Fibroblast of lung (primary cell): Measurements from ENCODE around the gene LGALS3. TPM values are rescaled to one million over a fixed set of nuclear protein-coding genes. Genes with fewer than 3 reads are reported as not detected.
A peak's percentile ranks its signal among the peaks of the same experiment; 100 is the strongest.

Experiments
- DNase-seq, 2 donors: peaks; one replicate each; pipeline versions ENCODE4 v3.0.0 to v3.0.0-alpha.2; 2010; ENCODE audit warnings: low read depth in 2 of 2
- H2AFZ ChIP-seq: 2 replicates; pipeline ENCODE4 v1.5.1; 2012; ENCODE audit warnings: low read length, control low read depth, inconsistent platforms
- H3K27ac ChIP-seq: 2 replicates; pipeline ENCODE4 v1.5.1; 2011; ENCODE audit warnings: low read length, control low read depth; ENCODE audit not compliant: insufficient read depth
- H3K27me3 ChIP-seq: 2 replicates; pipeline ENCODE4 v1.5.1; 2011; ENCODE audit warnings: mild to moderate bottlenecking, low read length; ENCODE audit not compliant: control insufficient read depth, insufficient read depth
- H3K36me3 ChIP-seq: 2 replicates; pipeline ENCODE4 v1.5.1; 2011; ENCODE audit warnings: low read length; ENCODE audit not compliant: control insufficient read depth, insufficient read depth
- H3K4me1 ChIP-seq: 2 replicates; pipeline ENCODE4 v1.5.1; 2011; ENCODE audit warnings: low read length; ENCODE audit not compliant: control insufficient read depth, insufficient read depth; ENCODE audit errors: extremely low read depth
- H3K4me2 ChIP-seq: 2 replicates; pipeline ENCODE4 v1.5.1; 2011; ENCODE audit warnings: low read length, control low read depth; ENCODE audit not compliant: insufficient read depth; ENCODE audit errors: extremely low read depth
- H3K4me3 ChIP-seq, 4 experiments: fragments of 200-600 bp in 1 of 4; sonication (generic) in 1 of 4; replicated peaks in 1 of 4; 2 replicates each; pipeline ENCODE4 v1.5.1; 2011 to 2016; ENCODE audit warnings: low read length in 4 of 4, low read depth in 3 of 4, mild to moderate bottlenecking in 3 of 4, control low read depth in 2 of 4, inconsistent platforms in 1 of 4, mixed read lengths in 1 of 4; ENCODE audit not compliant: insufficient read depth in 1 of 4; ENCODE audit errors: control extremely low read depth in 1 of 4
- H3K79me2 ChIP-seq: 2 replicates; pipeline ENCODE4 v1.5.1; 2012; ENCODE audit warnings: mild to moderate bottlenecking, low read length, inconsistent platforms; ENCODE audit not compliant: control insufficient read depth, insufficient read depth
- H3K9ac ChIP-seq: 2 replicates; pipeline ENCODE4 v1.5.1; 2011; ENCODE audit warnings: mild to moderate bottlenecking, low read length, control low read depth; ENCODE audit not compliant: insufficient read depth
- H3K9me3 ChIP-seq: 2 replicates; pipeline ENCODE4 v1.5.1; 2012; ENCODE audit warnings: low read depth, low read length; ENCODE audit not compliant: control insufficient read depth, insufficient read depth
- H4K20me1 ChIP-seq: 2 replicates; pipeline ENCODE4 v1.5.1; 2011; ENCODE audit warnings: low read length; ENCODE audit not compliant: control insufficient read depth, insufficient read depth; ENCODE audit errors: extremely low read depth
- CTCF ChIP-seq, 2 donors: IDR thresholded peaks in 1 of 2; conservative IDR thresholded peaks in 1 of 2; 1 replicate in 1 of 2; 2 replicates in 1 of 2; pipeline ENCODE4 v1.5.1; 2011 to 2012; ENCODE audit warnings: low read length in 2 of 2, control low read depth in 1 of 2, inconsistent platforms in 1 of 2, low read depth in 1 of 2, mild to moderate bottlenecking in 1 of 2
- EZH2 ChIP-seq: IDR thresholded peaks from 2 replicates; pipeline ENCODE4 v1.5.1; 2012; ENCODE audit warnings: low read length, control low read depth, mild to moderate bottlenecking; ENCODE audit errors: missing control alignments
- polyA plus RNA-seq, 2 donors: library from polyadenylated mRNA; depleted of rRNA in 1 of 2; stranded (reverse) in 1 of 2; unstranded in 1 of 2; fragments of >200 nt; gene quantifications; 2 replicates each; pipeline ENCODE4 v1.2.1, GENCODE V29; 2011 to 2012; ENCODE audit warnings: missing spikeins in 1 of 2
- total RNA-seq: library from RNA; depleted of rRNA; stranded (reverse); fragments of >200 nt; gene quantifications from 2 replicates; pipeline ENCODE4 v1.2.1, GENCODE V29; 2014

LGALS3 gene
- total and polyA plus RNA-seq, 2 donors (not counting 1 experiment from before 2014, with no cell fraction given) = 333 to 434 TPM

GRCh38 chr14:55098561-55098898 lies 30.5 kb upstream of the LGALS3 start:
- no peak for TF ChIP-seq EZH2
- no peak for TF ChIP-seq CTCF (conservative IDR thresholded peaks at IDR 0.05 in 1 of 2, IDR thresholded peaks at IDR 0.05 in 1 of 2; ENCODE audit: low read depth in 1 of 2, low read length in 2 of 2)
- H3K27ac ChIP-seq = no peak overlapping the region
- H3K9ac ChIP-seq = no peak overlapping the region
- DNase-seq = no peak
- H3K27me3 ChIP-seq = no peaks in the 10 kb centered on the region
- H2AFZ ChIP-seq = no peak overlapping the region
- H3K4me2 ChIP-seq = no peak overlapping the region
- H3K36me3 ChIP-seq = no peaks in the 10 kb centered on the region
- H3K4me3 ChIP-seq = no peak overlapping the region
- H4K20me1 ChIP-seq = no peaks in the 10 kb centered on the region
- H3K4me1 ChIP-seq = peaks cover 18% of the 10 kb centered on the region
- H3K79me2 ChIP-seq = no peaks in the 10 kb centered on the region
- no peaks in the 10 kb centered on the region for H3K9me3 ChIP-seq

- TF ChIP-seq EZH2 (no peak), CTCF (conservative IDR thresholded peaks at IDR 0.05 in 1 of 2, IDR thresholded peaks at IDR 0.05 in 1 of 2; ENCODE audit: low read depth in 1 of 2, low read length in 2 of 2) (no peak)
- Histone ChIP-seq H3K4me2 (no peak overlapping the region), H3K9me3 (peaks cover 3% of the 10 kb centered on the region), H3K4me3 (no peak overlapping the region), H3K36me3 (no peaks in the 10 kb centered on the region), H3K4me1 (peaks cover 22% of the 10 kb centered on the region), H4K20me1 (no peaks in the 10 kb centered on the region), H2AFZ (peak overlapping the region; percentile 54), H3K27ac (no peak overlapping the region), H3K27me3 (no peaks in the 10 kb centered on the region), H3K79me2 (no peaks in the 10 kb centered on the region), H3K9ac (no peak overlapping the region)
- peak in 1 of 2 donors; percentile 85 for DNase-seq
Measured at GRCh38 chr14:55099756-55100155, 29.3 kb upstream of the LGALS3 start.

GRCh38 chr14:55101698-55102097 lies 27.4 kb upstream of the LGALS3 start:
- Histone ChIP-seq H3K9ac (no peak overlapping the region), H2AFZ (no peak overlapping the region), H4K20me1 (no peaks in the 10 kb centered on the region), H3K27me3 (no peaks in the 10 kb centered on the region), H3K4me1 (peaks cover 22% of the 10 kb centered on the region), H3K27ac (peak overlapping the region; percentile 96), H3K36me3 (no peaks in the 10 kb centered on the region), H3K79me2 (no peaks in the 10 kb centered on the region), H3K4me2 (peak overlapping the region; percentile 58), H3K4me3 (no peak overlapping the region), H3K9me3 (peaks cover 3% of the 10 kb centered on the region)
- TF ChIP-seq CTCF (conservative IDR thresholded peaks at IDR 0.05 in 1 of 2, IDR thresholded peaks at IDR 0.05 in 1 of 2; ENCODE audit: low read depth in 1 of 2, low read length in 2 of 2) = no peak
- TF ChIP-seq EZH2 = no peak
- DNase-seq = no peak
